ENCODE data around the gene NUDT5. TPM values are rescaled to one million over a fixed set of nuclear protein-coding genes. Genes with fewer than 3 reads are reported as not detected.

The NUDT5 gene
- total and polyA plus RNA-seq, 4 donors: 40.6 to 54.7 (median 51.1) TPM

- peaks cover 20 to 30% (median 26%) of the 10 kb centered on the region in 4 donors for H3K36me3 ChIP-seq (ENCODE audit: control insufficient read depth in 4 of 4, insufficient read depth in 4 of 4, low read length in 4 of 4)
These were observed 19.1 kb upstream of the NUDT5 start for GRCh38 chr10:12214763-12215218.

GRCh38 chr10:12214093-12214492 is 18.4 kb upstream of the NUDT5 start:
- Histone ChIP-seq H3K27me3 (ENCODE audit: control insufficient read depth in 3 of 3, insufficient read depth in 3 of 3, low read length in 2 of 3) (no peaks in the 10 kb centered on the region), H3K9me3 (ENCODE audit: control insufficient read depth in 4 of 4, insufficient read depth in 3 of 4, low read length in 3 of 4) (no peaks in the 10 kb centered on the region), H3K27ac (ENCODE audit: low read depth in 1 of 2, low read length in 1 of 2) (no peak overlapping the region), H3K4me1 (ENCODE audit: control insufficient read depth in 5 of 5, insufficient read depth in 5 of 5, low read length in 5 of 5) (peaks cover 0 to 5% (median 0%) of the 10 kb centered on the region in 5 donors), H3K36me3 (ENCODE audit: control insufficient read depth in 4 of 4, insufficient read depth in 4 of 4, low read length in 4 of 4) (peaks cover 17 to 30% (median 28%) of the 10 kb centered on the region in 4 donors), H3K4me3 (no peak overlapping the region), H3K9ac (ENCODE audit: insufficient read depth in 1 of 2, low read length in 2 of 2) (no peak overlapping the region)
- ATAC-seq (ENCODE audit: insufficient read depth, low FRiP score) (no peak), DNase-seq (no peak)
- TF ChIP-seq, protein P1, sequence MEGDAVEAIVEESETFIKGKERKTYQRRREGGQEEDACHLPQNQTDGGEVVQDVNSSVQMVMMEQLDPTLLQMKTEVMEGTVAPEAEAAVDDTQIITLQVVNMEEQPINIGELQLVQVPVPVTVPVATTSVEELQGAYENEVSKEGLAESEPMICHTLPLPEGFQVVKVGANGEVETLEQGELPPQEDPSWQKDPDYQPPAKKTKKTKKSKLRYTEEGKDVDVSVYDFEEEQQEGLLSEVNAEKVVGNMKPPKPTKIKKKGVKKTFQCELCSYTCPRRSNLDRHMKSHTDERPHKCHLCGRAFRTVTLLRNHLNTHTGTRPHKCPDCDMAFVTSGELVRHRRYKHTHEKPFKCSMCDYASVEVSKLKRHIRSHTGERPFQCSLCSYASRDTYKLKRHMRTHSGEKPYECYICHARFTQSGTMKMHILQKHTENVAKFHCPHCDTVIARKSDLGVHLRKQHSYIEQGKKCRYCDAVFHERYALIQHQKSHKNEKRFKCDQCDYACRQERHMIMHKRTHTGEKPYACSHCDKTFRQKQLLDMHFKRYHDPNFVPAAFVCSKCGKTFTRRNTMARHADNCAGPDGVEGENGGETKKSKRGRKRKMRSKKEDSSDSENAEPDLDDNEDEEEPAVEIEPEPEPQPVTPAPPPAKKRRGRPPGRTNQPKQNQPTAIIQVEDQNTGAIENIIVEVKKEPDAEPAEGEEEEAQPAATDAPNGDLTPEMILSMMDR (IDR thresholded peaks at IDR 0.05; ENCODE audit: control extremely low read depth, extremely low read depth): no peak
- 63 to 69% methylated on average over 4 of the region's 4 CpGs for WGBS, 2 donors

More at GRCh38 chr10:12214763-12215218, 19.1 kb upstream of the NUDT5 start:
- no peak overlapping the region for H3K9ac ChIP-seq (ENCODE audit: insufficient read depth in 1 of 2, low read length in 2 of 2)
- TF ChIP-seq, protein P1 (IDR thresholded peaks at IDR 0.05; ENCODE audit: control extremely low read depth, extremely low read depth): peak; percentile 19
- H3K4me1 ChIP-seq (ENCODE audit: control insufficient read depth in 5 of 5, insufficient read depth in 5 of 5, low read length in 5 of 5): peaks cover 0 to 5% (median 0%) of the 10 kb centered on the region in 5 donors
- no peak overlapping the region for H3K4me3 ChIP-seq
- H3K27ac ChIP-seq (ENCODE audit: low read depth in 1 of 2, low read length in 1 of 2): no peak overlapping the region
- H3K27me3 ChIP-seq (ENCODE audit: control insufficient read depth in 3 of 3, insufficient read depth in 3 of 3, low read length in 2 of 3): no peaks in the 10 kb centered on the region
- peak in 2 of 3 donors; percentile 58 to 59 for DNase-seq
- no peaks in the 10 kb centered on the region for H3K9me3 ChIP-seq (ENCODE audit: control insufficient read depth in 4 of 4, insufficient read depth in 3 of 4, low read length in 3 of 4)
- WGBS, 2 donors: 19 to 21% methylated on average over 6 of the region's 6 CpGs
- no peak for ATAC-seq (ENCODE audit: insufficient read depth, low FRiP score)

DNA sequence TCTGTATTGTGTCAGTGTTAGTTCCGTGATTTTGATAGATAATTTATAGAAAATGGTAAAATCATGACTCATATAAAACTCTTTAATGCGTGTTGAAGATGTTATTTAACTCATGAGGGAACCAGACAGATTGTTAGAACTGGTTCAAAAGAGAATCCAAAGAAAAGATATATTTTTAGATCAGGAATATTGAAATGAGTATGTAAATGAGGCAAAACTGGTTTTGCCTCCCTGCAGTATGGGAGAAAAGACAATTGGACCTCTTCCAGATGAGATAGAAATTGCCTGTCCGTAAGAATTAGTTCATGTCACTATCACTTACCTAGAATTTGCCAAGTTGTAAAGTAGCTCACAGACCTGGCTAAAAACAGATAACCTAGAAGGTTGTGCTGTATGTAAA is 17.9 kb upstream of the NUDT5 start:
- Histone ChIP-seq H3K36me3 (ENCODE audit: control insufficient read depth in 4 of 4, insufficient read depth in 4 of 4, low read length in 4 of 4) (peaks cover 17 to 30% (median 25%) of the 10 kb centered on the region in 4 donors), H3K9ac (ENCODE audit: insufficient read depth in 1 of 2, low read length in 2 of 2) (no peak overlapping the region), H3K4me3 (no peak overlapping the region), H3K27ac (ENCODE audit: low read depth in 1 of 2, low read length in 1 of 2) (no peak overlapping the region), H3K27me3 (ENCODE audit: control insufficient read depth in 3 of 3, insufficient read depth in 3 of 3, low read length in 2 of 3) (no peaks in the 10 kb centered on the region), H3K9me3 (ENCODE audit: control insufficient read depth in 4 of 4, insufficient read depth in 3 of 4, low read length in 3 of 4) (no peaks in the 10 kb centered on the region), H3K4me1 (ENCODE audit: control insufficient read depth in 5 of 5, insufficient read depth in 5 of 5, low read length in 5 of 5) (peaks cover 0 to 5% (median 0%) of the 10 kb centered on the region in 5 donors)
- 75 to 85% methylated on average over 3 of the region's 3 CpGs for WGBS, 2 donors
- no peak for ATAC-seq (ENCODE audit: insufficient read depth, low FRiP score)
- TF ChIP-seq, protein P1 (IDR thresholded peaks at IDR 0.05; ENCODE audit: control extremely low read depth, extremely low read depth): no peak
- DNase-seq: no peak

- Histone ChIP-seq H3K9ac (ENCODE audit: insufficient read depth in 1 of 2, low read length in 2 of 2) (no peak overlapping the region), H3K36me3 (ENCODE audit: control insufficient read depth in 4 of 4, insufficient read depth in 4 of 4, low read length in 4 of 4) (peaks cover 12 to 37% (median 24%) of the 10 kb centered on the region in 4 donors), H3K9me3 (ENCODE audit: control insufficient read depth in 4 of 4, insufficient read depth in 3 of 4, low read length in 3 of 4) (no peaks in the 10 kb centered on the region), H3K27me3 (ENCODE audit: control insufficient read depth in 3 of 3, insufficient read depth in 3 of 3, low read length in 2 of 3) (no peaks in the 10 kb centered on the region), H3K27ac (ENCODE audit: low read depth in 1 of 2, low read length in 1 of 2) (no peak overlapping the region), H3K4me1 (ENCODE audit: control insufficient read depth in 5 of 5, insufficient read depth in 5 of 5, low read length in 5 of 5) (peaks cover 0 to 5% (median 0%) of the 10 kb centered on the region in 5 donors), H3K4me3 (no peak overlapping the region)
- no peak for ATAC-seq (ENCODE audit: insufficient read depth, low FRiP score)
- no peak for DNase-seq
- TF ChIP-seq, protein P1 (IDR thresholded peaks at IDR 0.05; ENCODE audit: control extremely low read depth, extremely low read depth): no peak
- WGBS, 2 donors: 83 to 93% methylated on average over 3 of the region's 3 CpGs
These were observed 16.8 kb upstream of the NUDT5 start for GRCh38 chr10:12212454-12212853.

Measured in lung (tissue), 12 donors.